Measurements from ENCODE around the gene FTO. TPM values are rescaled to one million over a fixed set of nuclear protein-coding genes. Genes with fewer than 3 reads are reported as not detected.

FTO gene
- total RNA-seq, 1 donor from 2014 or later: 97.8 TPM

- DNase-seq (ENCODE audit: low spot score in 2 of 2) (no peak), FAIRE-seq (no peak)
Measured at GRCh38 chr16:54096607-54097006, 392.7 kb downstream of the FTO start.

- FAIRE-seq (no peak), DNase-seq (ENCODE audit: low spot score in 2 of 2) (no peak)
Measured at GRCh38 chr16:54097774-54098173, 393.8 kb downstream of the FTO start.

GRCh38 chr16:54098247-54098646, 394.3 kb downstream of the FTO start:
- DNase-seq (ENCODE audit: low spot score in 2 of 2) (no peak), FAIRE-seq (no peak)

GRCh38 chr16:54099627-54100026, 395.7 kb downstream of the FTO start:
- FAIRE-seq (no peak), DNase-seq (ENCODE audit: low spot score in 2 of 2) (no peak)

GRCh38 chr16:54102888-54103866, 399.2 kb downstream of the FTO start:
- DNase-seq (ENCODE audit: low spot score in 2 of 2) (no peak), FAIRE-seq (no peak)

GRCh38 chr16:54106057-54106456, 402.1 kb downstream of the FTO start:
- FAIRE-seq (no peak), DNase-seq (ENCODE audit: low spot score in 2 of 2) (no peak)

- no peak for FAIRE-seq
- no peak for DNase-seq (ENCODE audit: low spot score in 2 of 2)
Measured at GRCh38 chr16:54107583-54108202, 403.7 kb downstream of the FTO start.

- DNase-seq (ENCODE audit: low spot score in 2 of 2) (no peak), FAIRE-seq (no peak)
Measured at GRCh38 chr16:54110016-54110981, 406.3 kb downstream of the FTO start.

GRCh38 chr16:54112451-54113206, 408.7 kb downstream of the FTO start:
- no peak for DNase-seq (ENCODE audit: low spot score in 2 of 2)
- FAIRE-seq: no peak

GRCh38 chr16:54115558-54115957, 411.6 kb downstream of the FTO start:
- DNase-seq (ENCODE audit: low spot score in 2 of 2) (no peak), FAIRE-seq (no peak)

GRCh38 chr16:54116124-54116655, 412.2 kb downstream of the FTO start:
- FAIRE-seq (no peak), DNase-seq (ENCODE audit: low spot score in 2 of 2) (no peak)

- no peak for DNase-seq (ENCODE audit: low spot score in 2 of 2)
- FAIRE-seq: no peak
Measured at GRCh38 chr16:54118846-54119245, 414.9 kb downstream of the FTO start.

- no peak for FAIRE-seq
Measured at GRCh38 chr16:54120846-54121480, 417.0 kb downstream of the FTO start.

GRCh38 chr16:54121539-54122295, 417.8 kb downstream of the FTO start:
- DNase-seq (ENCODE audit: low spot score in 2 of 2) (no peak), FAIRE-seq (no peak)

More at GRCh38 chr16:54120846-54121480, 417.0 kb downstream of the FTO start:
- no peak for DNase-seq (ENCODE audit: low spot score in 2 of 2)

GRCh38 chr16:54123766-54124165, 419.8 kb downstream of the FTO start:
- FAIRE-seq: no peak
- no peak for DNase-seq (ENCODE audit: low spot score in 2 of 2)

- no peak for DNase-seq (ENCODE audit: low spot score in 2 of 2)
- FAIRE-seq: no peak
Measured at GRCh38 chr16:54125751-54126655, 422.0 kb downstream of the FTO start.

- DNase-seq (ENCODE audit: low spot score in 2 of 2): no peak
- FAIRE-seq: no peak
Measured at GRCh38 chr16:54126907-54127306, 423.0 kb downstream of the FTO start.
